Ishikawa (cell line): ENCODE results near the gene IP6K1.

ENCODE experiments used
- CEBPB ChIP-seq: IDR thresholded peaks from 2 replicates; pipeline ENCODE4 v1.6.1; 2012
- CREB1 ChIP-seq: IDR thresholded peaks from 2 replicates; pipeline ENCODE4 v1.6.1; 2012; ENCODE audit warnings: low read depth
- EGR1 ChIP-seq: IDR thresholded peaks from 2 replicates; pipeline ENCODE4 v1.6.1; 2012
- EP300 ChIP-seq: IDR thresholded peaks from 2 replicates; pipeline ENCODE4 v1.6.1; 2012; ENCODE audit warnings: borderline replicate concordance
- FOXM1 ChIP-seq: IDR thresholded peaks from 2 replicates; pipeline ENCODE4 v1.6.1; 2012; ENCODE audit warnings: low read depth, borderline replicate concordance
- NFIC ChIP-seq: IDR thresholded peaks from 2 replicates; pipeline ENCODE4 v1.6.1; 2012
- RAD21 ChIP-seq: IDR thresholded peaks from 2 replicates; pipeline ENCODE4 v1.6.1; 2012; ENCODE audit warnings: low read depth
- TAF1 ChIP-seq: IDR thresholded peaks from 2 replicates; pipeline ENCODE4 v1.6.1; 2012; ENCODE audit warnings: low read depth, mild to moderate bottlenecking
- TCF12 ChIP-seq: IDR thresholded peaks from 2 replicates; pipeline ENCODE4 v1.6.1; 2012; ENCODE audit warnings: low read depth
- TEAD4 ChIP-seq: IDR thresholded peaks from 2 replicates; pipeline ENCODE4 v1.6.1; 2012
- YY1 ChIP-seq: IDR thresholded peaks from 2 replicates; pipeline ENCODE4 v1.6.1; 2012; ENCODE audit warnings: low read depth
- ZBTB7A ChIP-seq: IDR thresholded peaks from 2 replicates; pipeline ENCODE4 v1.6.1; 2012; ENCODE audit warnings: low read depth
- TF ChIP-seq, protein P1 (sequence below): IDR thresholded peaks from 2 replicates; pipeline ENCODE4 v1.6.1; 2012
- TF ChIP-seq, protein P2 (sequence below): IDR thresholded peaks from 2 replicates; pipeline ENCODE4 v1.6.1; 2012; ENCODE audit warnings: low read depth, mild to moderate bottlenecking
- TF ChIP-seq, protein P3 (sequence below): IDR thresholded peaks from 2 replicates; pipeline ENCODE4 v1.6.1; 2012

Gene IP6K1

DNA sequence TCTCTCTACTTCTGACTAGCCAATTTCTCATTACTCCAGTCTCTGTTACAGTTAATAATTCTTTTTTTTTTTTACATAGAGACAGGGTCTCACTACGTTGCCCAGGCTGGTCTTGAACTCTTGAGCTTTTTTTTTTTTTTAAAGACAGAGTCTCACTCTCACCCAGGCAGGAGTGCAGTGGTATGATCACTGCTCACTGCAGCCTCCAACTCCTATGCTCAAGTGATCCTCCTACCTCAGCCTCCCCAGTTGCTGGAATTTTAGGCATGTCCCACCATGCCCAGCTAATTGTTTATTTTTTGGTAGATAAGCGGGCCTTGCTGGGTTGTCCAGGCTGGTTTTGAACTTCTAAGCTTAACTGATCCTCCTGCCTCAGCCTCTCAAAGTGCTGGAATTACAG is 13.6 kb downstream of the IP6K1 start:
- TF ChIP-seq CREB1 (no peak), ZBTB7A (no peak), TEAD4 (no peak), YY1 (no peak), CEBPB (no peak), TCF12 (no peak), TAF1 (no peak), RAD21 (no peak), FOXM1 (no peak), EP300 (no peak), EGR1 (no peak), NFIC (no peak)
- TF ChIP-seq, protein P1, sequence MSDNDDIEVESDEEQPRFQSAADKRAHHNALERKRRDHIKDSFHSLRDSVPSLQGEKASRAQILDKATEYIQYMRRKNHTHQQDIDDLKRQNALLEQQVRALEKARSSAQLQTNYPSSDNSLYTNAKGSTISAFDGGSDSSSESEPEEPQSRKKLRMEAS, result no peak
- TF ChIP-seq, protein P2, sequence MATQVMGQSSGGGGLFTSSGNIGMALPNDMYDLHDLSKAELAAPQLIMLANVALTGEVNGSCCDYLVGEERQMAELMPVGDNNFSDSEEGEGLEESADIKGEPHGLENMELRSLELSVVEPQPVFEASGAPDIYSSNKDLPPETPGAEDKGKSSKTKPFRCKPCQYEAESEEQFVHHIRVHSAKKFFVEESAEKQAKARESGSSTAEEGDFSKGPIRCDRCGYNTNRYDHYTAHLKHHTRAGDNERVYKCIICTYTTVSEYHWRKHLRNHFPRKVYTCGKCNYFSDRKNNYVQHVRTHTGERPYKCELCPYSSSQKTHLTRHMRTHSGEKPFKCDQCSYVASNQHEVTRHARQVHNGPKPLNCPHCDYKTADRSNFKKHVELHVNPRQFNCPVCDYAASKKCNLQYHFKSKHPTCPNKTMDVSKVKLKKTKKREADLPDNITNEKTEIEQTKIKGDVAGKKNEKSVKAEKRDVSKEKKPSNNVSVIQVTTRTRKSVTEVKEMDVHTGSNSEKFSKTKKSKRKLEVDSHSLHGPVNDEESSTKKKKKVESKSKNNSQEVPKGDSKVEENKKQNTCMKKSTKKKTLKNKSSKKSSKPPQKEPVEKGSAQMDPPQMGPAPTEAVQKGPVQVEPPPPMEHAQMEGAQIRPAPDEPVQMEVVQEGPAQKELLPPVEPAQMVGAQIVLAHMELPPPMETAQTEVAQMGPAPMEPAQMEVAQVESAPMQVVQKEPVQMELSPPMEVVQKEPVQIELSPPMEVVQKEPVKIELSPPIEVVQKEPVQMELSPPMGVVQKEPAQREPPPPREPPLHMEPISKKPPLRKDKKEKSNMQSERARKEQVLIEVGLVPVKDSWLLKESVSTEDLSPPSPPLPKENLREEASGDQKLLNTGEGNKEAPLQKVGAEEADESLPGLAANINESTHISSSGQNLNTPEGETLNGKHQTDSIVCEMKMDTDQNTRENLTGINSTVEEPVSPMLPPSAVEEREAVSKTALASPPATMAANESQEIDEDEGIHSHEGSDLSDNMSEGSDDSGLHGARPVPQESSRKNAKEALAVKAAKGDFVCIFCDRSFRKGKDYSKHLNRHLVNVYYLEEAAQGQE, result no peak
- TF ChIP-seq, protein P3, sequence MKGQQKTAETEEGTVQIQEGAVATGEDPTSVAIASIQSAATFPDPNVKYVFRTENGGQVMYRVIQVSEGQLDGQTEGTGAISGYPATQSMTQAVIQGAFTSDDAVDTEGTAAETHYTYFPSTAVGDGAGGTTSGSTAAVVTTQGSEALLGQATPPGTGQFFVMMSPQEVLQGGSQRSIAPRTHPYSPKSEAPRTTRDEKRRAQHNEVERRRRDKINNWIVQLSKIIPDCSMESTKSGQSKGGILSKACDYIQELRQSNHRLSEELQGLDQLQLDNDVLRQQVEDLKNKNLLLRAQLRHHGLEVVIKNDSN, result no peak

DNA sequence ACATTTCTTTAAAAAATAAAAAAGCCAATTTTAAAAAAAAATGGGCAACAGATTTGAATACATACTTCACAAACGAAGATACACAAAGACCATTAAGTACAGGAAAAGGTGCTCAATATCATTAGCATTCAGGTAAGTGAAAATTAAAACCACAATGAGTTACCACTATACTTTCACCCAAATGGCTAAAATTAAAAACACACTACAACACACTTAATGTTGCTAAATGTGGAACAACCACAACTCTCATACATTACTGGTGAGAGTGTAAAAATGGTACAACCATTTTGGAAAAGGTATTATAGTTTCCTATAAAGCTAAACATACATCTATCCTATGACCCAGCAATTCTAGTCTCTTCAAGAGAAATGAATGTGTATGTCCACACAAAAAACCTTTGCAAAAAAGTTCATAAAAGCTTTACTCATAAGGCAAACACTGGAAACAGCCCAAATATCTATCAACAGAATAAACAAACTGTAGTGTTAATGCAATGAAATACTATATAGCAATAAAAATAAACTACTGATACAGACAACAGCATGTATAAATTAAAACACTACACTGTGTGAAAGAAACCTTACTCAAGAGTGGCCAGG is 14.9 kb downstream of the IP6K1 start:
- no peak for TF ChIP-seq TAF1
- TF ChIP-seq EGR1, result no peak
- no peak for TF ChIP-seq CEBPB
- TF ChIP-seq, protein P3, result no peak
- TF ChIP-seq CREB1, result no peak
- TF ChIP-seq, protein P1, result no peak
- no peak for TF ChIP-seq YY1
- TF ChIP-seq TCF12, result no peak
- no peak for TF ChIP-seq FOXM1
- no peak for TF ChIP-seq TEAD4
- no peak for TF ChIP-seq NFIC
- TF ChIP-seq RAD21, result no peak
- TF ChIP-seq, protein P2, result no peak
- TF ChIP-seq ZBTB7A, result no peak
- TF ChIP-seq EP300, result no peak

DNA sequence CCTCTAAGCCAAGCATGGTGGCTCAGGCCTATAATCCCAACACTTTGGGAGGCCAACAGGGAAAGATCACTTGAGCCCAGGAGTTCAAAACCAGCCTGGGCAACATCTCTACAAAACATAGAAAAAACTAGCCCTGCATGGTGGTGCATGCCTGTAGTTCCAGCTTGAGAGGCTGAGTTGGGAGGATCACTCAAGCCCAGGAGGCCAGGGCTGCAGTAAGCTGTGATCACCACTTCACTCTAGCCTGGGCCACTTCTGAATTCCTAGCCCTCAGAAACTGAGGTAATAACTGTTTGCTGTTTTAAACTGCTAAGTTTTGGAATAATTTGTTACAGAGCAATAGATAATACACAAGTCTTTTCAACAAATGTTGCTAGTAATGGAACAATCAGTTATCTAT is 16.4 kb downstream of the IP6K1 start:
- TF ChIP-seq CREB1 (no peak), TAF1 (no peak), ZBTB7A (no peak), EGR1 (no peak), TCF12 (no peak), CEBPB (no peak)
- TF ChIP-seq, protein P3, result no peak
- TF ChIP-seq, protein P2, result no peak

DNA sequence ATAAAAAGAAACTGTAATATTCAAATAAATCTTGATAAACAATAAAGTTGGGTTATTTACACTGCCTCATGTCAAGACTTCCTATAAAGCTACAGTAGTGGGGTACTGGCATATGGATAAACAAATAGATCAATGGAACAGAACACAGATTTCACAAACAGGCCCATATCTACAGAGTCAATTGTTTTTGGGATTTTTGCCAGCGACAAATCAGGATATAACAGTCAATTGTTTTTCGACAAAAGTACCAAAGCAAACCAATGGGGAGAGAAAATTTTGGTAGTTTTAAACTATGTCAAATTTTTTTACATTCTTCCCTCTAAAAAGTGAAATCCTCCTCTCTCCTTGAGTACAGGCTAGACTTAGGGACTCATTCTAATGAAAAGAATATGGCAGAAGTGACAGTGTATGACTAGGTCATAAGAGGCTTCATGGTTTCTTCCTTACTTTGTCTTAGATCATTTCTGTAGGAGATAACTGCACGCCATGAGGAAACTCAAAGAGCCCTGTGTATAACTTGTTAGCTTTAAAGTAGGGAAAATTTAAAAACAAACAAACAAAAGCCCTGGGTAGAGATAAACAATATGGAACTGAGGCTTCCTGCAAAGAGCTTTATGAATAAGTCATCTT is 16.9 kb downstream of the IP6K1 start:
- TF ChIP-seq EP300 (no peak), NFIC (no peak), TEAD4 (no peak), RAD21 (no peak), YY1 (no peak), CREB1 (no peak), CEBPB (no peak), ZBTB7A (no peak), EGR1 (no peak), TCF12 (no peak), FOXM1 (no peak), TAF1 (no peak)
- TF ChIP-seq, protein P3, result no peak
- TF ChIP-seq, protein P2, result no peak
- TF ChIP-seq, protein P1, result no peak
